ENCODE data around the gene MAGI2.
A peak's percentile ranks its signal among the peaks of the same experiment; 100 is the strongest.

MAGI2 gene

GRCh38 chr7:78146546-78146945 lies 1306.9 kb downstream of the MAGI2 start:
- TF ChIP-seq CTCF (IDR thresholded peaks at IDR 0.05; ENCODE audit: insufficient read depth, missing control alignments): no peak
- DNase-seq (ENCODE audit: insufficient read length, low spot score): no peak
- FAIRE-seq: no peak

GRCh38 chr7:78143661-78144060 lies 1309.8 kb downstream of the MAGI2 start:
- no peak for FAIRE-seq
- no peak for DNase-seq (ENCODE audit: insufficient read length, low spot score)
- TF ChIP-seq CTCF (IDR thresholded peaks at IDR 0.05; ENCODE audit: insufficient read depth, missing control alignments): no peak

- DNase-seq (ENCODE audit: insufficient read length, low spot score): no peak
Observed at GRCh38 chr7:78141522-78142281, 1311.8 kb downstream of the MAGI2 start.

GRCh38 chr7:78140109-78140508 lies 1313.4 kb downstream of the MAGI2 start:
- no peak for FAIRE-seq
- DNase-seq (ENCODE audit: insufficient read length, low spot score): no peak
- no peak for TF ChIP-seq CTCF (IDR thresholded peaks at IDR 0.05; ENCODE audit: insufficient read depth, missing control alignments)

More at GRCh38 chr7:78141522-78142281, 1311.8 kb downstream of the MAGI2 start:
- no peak for TF ChIP-seq CTCF (IDR thresholded peaks at IDR 0.05; ENCODE audit: insufficient read depth, missing control alignments)
- no peak for FAIRE-seq

- no peak for DNase-seq (ENCODE audit: insufficient read length, low spot score)
- no peak for TF ChIP-seq CTCF (IDR thresholded peaks at IDR 0.05; ENCODE audit: insufficient read depth, missing control alignments)
- no peak for FAIRE-seq
Observed at GRCh38 chr7:78139335-78139734, 1314.1 kb downstream of the MAGI2 start.

- FAIRE-seq (no peak), DNase-seq (ENCODE audit: insufficient read length, low spot score) (no peak)
- no peak for TF ChIP-seq CTCF (IDR thresholded peaks at IDR 0.05; ENCODE audit: insufficient read depth, missing control alignments)
Observed at GRCh38 chr7:78134774-78135173, 1318.7 kb downstream of the MAGI2 start.

- no peak for FAIRE-seq
- TF ChIP-seq CTCF (IDR thresholded peaks at IDR 0.05; ENCODE audit: insufficient read depth, missing control alignments): peak; percentile 78
- peak; percentile 27 for DNase-seq (ENCODE audit: insufficient read length, low spot score)
Observed at GRCh38 chr7:78134256-78134655, 1319.2 kb downstream of the MAGI2 start.

Measured in D721Med (cell line).